Activated CD4-positive, alpha-beta T cell treated with anti-CD3 and anti-CD28 coated beads, Interleukin-2, amount 10 ng/mL, durations not matched to agents 24 days and 14 days (primary cell): ENCODE data around the gene UTS2. TPM values are rescaled to one million over a fixed set of nuclear protein-coding genes. Genes with fewer than 3 reads are reported as not detected.

Experiments used
- DNase-seq: peaks from one replicate; pipeline ENCODE4 v3.0.0; 2022
- H3K27ac Mint-ChIP-seq: one replicate; pipeline ENCODE4 v1.8.0; 2022; ENCODE audit warnings: mild to moderate bottlenecking, mixed read lengths
- H3K27me3 Mint-ChIP-seq: one replicate; pipeline ENCODE4 v1.8.0; 2022; ENCODE audit warnings: mixed read lengths
- H3K36me3 Mint-ChIP-seq: one replicate; pipeline ENCODE4 v1.8.0; 2022; ENCODE audit warnings: low read depth, mild to moderate bottlenecking, mixed read lengths
- H3K4me1 Mint-ChIP-seq: one replicate; pipeline ENCODE4 v1.8.0; 2021; ENCODE audit warnings: mixed read lengths
- H3K4me3 Mint-ChIP-seq: one replicate; pipeline ENCODE4 v1.8.0; 2022; ENCODE audit warnings: mild to moderate bottlenecking, moderate library complexity, mixed read lengths
- H3K9me3 Mint-ChIP-seq: one replicate; pipeline ENCODE4 v1.8.0; 2021; ENCODE audit warnings: mixed read lengths
- intact Hi-C: fragments of 100-400 bp; cut with micrococcal nuclease; formaldehyde crosslinking; loops from one replicate; pipeline ENCODE4 v1.15.1; 2023
- total RNA-seq: library from RNA; stranded (reverse); gene quantifications from 2 replicates; pipeline ENCODE4 v1.2.3, GENCODE V29; 2022

UTS2 gene, protein sequence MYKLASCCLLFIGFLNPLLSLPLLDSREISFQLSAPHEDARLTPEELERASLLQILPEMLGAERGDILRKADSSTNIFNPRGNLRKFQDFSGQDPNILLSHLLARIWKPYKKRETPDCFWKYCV
- not detected in 2 replicates for total RNA-seq

DNA sequence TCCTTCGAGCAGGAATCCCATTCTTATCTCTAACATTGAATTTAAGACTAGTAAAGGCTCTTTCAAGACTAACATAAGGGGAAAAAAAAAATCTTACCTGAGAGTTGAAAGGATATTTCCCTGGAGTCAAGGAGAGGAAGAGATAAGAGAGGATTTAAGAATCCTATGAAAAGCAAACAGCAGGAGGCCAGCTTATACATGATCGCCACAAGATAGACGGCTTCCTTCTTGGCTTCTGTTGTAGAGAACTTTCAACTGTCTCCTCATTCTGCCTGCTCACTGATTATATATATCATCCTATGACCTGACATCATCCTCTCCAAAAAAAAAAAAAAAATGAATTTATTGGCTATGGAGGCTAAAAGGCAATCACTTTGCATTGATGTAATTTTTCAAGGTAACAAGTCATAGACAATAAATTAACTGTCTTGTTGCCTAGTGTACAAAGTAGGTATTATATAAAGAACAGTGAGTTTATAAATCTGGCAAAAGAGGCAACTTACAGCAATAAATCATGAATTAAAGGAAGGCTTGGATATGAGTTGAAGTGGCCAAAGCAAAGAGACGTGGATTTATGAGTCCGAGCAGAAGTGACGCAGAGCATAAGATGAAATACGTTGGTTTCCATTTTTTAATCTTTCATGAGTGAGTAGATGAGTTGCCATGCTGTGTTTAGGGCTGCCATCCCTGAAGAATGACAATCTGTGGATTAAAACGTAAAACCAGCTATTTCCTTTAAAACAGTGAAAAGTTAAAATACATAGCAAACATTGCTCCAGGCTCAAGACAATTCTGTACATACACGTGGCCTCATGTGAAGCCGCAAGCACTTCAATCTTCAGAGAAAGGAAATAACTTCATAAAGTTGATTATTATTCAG, at the start of gene UTS2:
Gene UTS2 (minus strand): TSS at position 262 of the 880 bp plus-strand sequence. CDS start 62 bp downstream, at position 200.
- Mint-ChIP-seq H3K9me3 (no peaks in the 10 kb centered on the region), H3K4me3 (no peak within 1 kb of the TSS), H3K27me3 (peaks cover 7% of the 10 kb centered on the region), H3K4me1 (peaks cover 3% of the 10 kb centered on the region), H3K36me3 (no peaks in the 10 kb centered on the region), H3K27ac (no peak within 1 kb of the TSS)
- intact Hi-C loops: no loop called here
- no peak for DNase-seq

DNA sequence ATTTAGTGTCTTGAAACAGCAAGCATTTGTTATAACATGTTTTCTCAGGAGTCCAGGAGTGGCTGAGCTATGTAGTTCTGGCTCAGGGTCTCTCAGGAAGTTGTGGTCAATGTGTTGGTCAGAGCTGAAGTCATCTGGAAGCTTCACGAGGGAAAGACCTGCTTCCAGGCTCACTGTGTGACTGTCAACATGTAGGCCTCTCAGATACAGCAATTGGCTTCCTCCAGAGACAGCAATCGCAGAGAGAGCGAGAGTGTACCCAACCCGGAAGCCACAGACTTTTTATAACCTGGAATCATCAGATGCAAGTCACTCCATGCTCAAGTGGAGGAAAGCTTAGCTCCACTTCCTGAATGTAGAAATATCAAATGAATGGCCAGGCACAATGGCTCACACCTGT, 46.9 kb upstream of the UTS2 start:
- Mint-ChIP-seq H3K4me3 (no peak overlapping the region), H3K27ac (no peak overlapping the region), H3K36me3 (no peaks in the 10 kb centered on the region), H3K4me1 (peaks cover 12% of the 10 kb centered on the region), H3K9me3 (no peaks in the 10 kb centered on the region), H3K27me3 (peaks cover 2% of the 10 kb centered on the region)
- intact Hi-C loops: loop anchor here (5.0 kb wide), 1 partner anchor 92 kb away; no protein-coding TSS in a partner anchor
- DNase-seq: no peak

DNA sequence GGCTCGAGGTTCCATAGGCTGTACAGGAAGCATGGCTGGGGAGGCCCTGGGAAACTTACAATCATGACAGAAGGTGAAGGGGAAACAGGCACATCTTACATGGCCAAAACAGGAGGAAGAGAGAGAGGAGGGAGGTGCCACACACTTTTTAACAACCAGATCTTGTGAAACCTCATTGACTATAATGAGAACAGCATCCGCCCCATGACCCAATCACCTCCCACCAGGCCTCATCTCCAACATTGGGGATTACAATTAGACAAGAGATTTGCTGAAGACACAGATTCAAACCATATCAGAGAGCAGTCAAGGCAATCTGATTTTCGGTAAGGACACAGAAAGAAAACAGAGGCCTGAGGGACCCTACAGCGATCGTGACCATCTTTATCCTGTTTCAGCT, 46.1 kb upstream of the UTS2 start:
- peaks cover 12% of the 10 kb centered on the region for H3K4me1 Mint-ChIP-seq
- no peaks in the 10 kb centered on the region for H3K36me3 Mint-ChIP-seq
- no peak overlapping the region for H3K4me3 Mint-ChIP-seq
- intact Hi-C loops: no loop called here
- no peak for DNase-seq
- peaks cover 2% of the 10 kb centered on the region for H3K27me3 Mint-ChIP-seq
- H3K27ac Mint-ChIP-seq: no peak overlapping the region
- H3K9me3 Mint-ChIP-seq: no peaks in the 10 kb centered on the region

DNA sequence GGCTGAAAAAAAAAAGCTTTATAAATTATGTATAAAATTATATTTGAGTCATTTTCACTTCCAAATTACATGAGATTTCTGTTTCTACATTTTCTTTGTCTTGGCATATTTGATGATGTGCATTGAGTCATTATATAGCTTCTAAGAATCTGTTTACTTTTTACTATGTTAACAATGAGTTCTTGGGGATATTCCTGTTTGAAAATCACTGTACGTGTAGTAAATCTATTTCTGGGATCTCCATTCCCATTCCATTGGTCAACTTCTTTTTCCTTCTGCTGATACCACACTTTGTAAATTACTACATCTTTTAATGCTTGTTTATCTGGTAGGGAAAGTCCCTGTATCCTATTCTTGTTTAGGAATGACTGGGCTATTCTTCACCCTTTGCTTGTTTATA, 44.1 kb upstream of the UTS2 start:
- no peak for DNase-seq
- peaks cover 4% of the 10 kb centered on the region for H3K27me3 Mint-ChIP-seq
- H3K4me1 Mint-ChIP-seq: peaks cover 8% of the 10 kb centered on the region
- no peaks in the 10 kb centered on the region for H3K36me3 Mint-ChIP-seq
- H3K27ac Mint-ChIP-seq: no peak overlapping the region
- H3K4me3 Mint-ChIP-seq: no peak overlapping the region
- intact Hi-C loops: no loop called here
- H3K9me3 Mint-ChIP-seq: no peaks in the 10 kb centered on the region

DNA sequence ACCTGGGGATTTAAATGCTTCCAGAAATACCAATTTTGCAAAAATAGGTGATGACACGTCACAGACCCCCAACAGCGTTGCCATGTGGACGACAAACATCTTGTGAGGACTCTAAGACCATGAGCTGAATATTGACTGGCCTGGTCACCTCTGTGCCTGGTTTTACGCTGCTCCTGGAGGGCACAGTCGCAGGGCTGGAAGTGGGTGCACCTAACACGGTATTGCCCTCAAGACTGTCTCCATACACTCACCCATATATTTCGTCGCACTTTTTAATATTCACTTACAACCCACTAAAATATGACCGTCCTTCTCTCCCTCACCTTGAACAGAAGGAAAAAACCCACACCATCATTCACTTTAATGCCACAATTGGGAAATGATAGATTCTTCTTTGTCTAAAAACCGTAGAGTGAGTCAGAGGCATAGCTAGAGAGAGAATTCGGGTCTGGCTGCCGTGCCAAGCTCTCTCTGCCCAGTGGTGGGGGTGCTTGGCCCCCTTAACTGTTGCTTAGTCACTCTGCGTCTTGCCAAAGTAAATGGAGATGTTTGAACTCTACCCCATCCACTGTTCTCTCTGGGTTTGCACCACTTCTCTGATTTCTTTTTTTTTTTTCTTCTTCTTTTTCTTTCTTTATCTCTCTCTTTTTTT, 40.8 kb upstream of the UTS2 start:
- H3K36me3 Mint-ChIP-seq: no peaks in the 10 kb centered on the region
- intact Hi-C loops: no loop called here
- DNase-seq: no peak
- H3K4me3 Mint-ChIP-seq: no peak overlapping the region
- H3K27ac Mint-ChIP-seq: no peak overlapping the region
- no peaks in the 10 kb centered on the region for H3K9me3 Mint-ChIP-seq
- H3K27me3 Mint-ChIP-seq: peaks cover 12% of the 10 kb centered on the region
- H3K4me1 Mint-ChIP-seq: no peaks in the 10 kb centered on the region

DNA sequence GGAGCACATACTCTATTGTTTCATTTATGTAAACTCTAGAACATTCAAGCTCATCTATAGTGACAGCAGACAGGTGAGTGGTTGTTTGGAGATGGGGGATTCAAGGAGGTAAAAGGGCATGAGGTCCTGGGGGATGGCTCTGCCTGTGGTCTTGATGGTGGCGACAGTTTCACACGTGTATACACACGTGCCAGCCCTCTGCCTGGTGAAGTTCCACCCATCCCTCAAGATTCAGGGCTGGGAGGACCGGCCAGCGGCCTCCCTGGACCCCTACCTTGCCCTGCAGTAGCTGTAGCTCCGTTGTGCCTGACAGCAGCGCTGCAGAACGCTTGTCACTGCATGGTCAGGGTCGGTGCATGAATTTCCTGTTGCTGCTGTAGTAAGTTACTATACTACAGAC, 38.9 kb upstream of the UTS2 start:
- H3K36me3 Mint-ChIP-seq: no peaks in the 10 kb centered on the region
- no peak for DNase-seq
- H3K4me1 Mint-ChIP-seq: no peaks in the 10 kb centered on the region
- intact Hi-C loops: no loop called here
- H3K9me3 Mint-ChIP-seq: no peaks in the 10 kb centered on the region
- H3K4me3 Mint-ChIP-seq: no peak overlapping the region
- H3K27ac Mint-ChIP-seq: no peak overlapping the region
- peaks cover 21% of the 10 kb centered on the region for H3K27me3 Mint-ChIP-seq

DNA sequence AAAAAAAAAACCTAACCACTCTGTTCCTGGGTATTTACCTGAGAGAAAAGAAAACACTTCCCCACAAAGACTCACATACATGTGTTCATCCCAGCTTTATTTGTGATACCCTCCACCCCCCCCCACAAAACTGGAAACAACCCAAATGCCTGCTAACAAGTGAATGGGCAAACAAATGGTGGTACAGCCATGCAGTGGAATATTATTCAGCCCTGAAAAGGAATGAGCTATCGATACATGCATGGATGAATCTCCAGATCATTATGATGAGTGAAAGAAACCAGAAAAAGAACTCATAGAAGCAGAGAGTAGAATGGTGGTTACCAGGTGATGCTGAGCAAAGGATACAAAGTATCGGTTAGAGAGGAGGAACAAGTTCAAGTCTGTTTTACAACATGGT, 38.0 kb upstream of the UTS2 start:
- Mint-ChIP-seq H3K36me3 (no peaks in the 10 kb centered on the region), H3K27ac (no peak overlapping the region), H3K9me3 (no peaks in the 10 kb centered on the region)

DNA sequence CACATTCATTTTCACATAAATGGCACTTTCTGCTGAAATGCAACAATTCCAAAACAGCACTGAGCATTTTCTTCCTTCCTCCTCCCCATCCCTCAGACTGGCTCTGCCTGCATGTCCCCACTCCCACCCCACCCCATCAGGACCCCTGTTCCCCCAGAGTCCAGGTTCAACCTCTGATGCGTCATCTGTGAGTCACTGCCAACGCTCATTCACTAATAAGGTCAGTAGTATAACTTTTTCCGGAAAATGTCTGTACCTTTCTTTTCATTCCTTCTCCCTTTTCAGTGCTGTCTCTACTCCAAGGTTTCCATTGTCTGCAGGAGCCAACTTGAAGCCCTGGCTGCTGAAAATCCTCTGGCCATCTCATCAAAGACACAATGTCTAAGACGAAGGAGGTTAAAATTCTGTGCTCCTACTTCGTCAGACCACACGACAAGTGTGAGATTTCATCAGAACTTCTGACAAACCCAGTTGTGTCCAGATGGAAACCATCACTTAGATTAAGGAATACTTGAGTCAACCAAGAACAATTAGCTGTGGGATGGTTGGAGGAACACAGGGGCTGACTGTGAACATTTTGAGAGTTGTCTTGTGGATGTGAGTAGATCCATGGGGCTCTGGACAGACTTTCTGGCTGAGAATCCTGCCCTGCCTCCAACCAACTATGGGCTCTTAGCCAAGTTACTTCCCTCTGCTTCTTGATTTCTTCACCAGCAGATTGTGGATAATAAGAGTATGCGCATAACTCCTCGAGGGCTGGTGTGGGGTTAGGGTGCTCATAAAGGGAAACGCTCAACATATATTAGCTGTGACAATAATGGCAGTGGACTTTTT, 35.6 kb upstream of the UTS2 start:
- Mint-ChIP-seq H3K36me3 (no peaks in the 10 kb centered on the region), H3K27me3 (peaks cover 36% of the 10 kb centered on the region), H3K4me1 (no peaks in the 10 kb centered on the region), H3K27ac (no peak overlapping the region), H3K9me3 (peaks cover 6% of the 10 kb centered on the region), H3K4me3 (no peak overlapping the region)
- DNase-seq: no peak
- intact Hi-C loops: no loop called here

More for the DNA sequence above, 38.0 kb upstream of the UTS2 start:
- no peak for DNase-seq
- intact Hi-C loops: no loop called here
- H3K4me1 Mint-ChIP-seq: no peaks in the 10 kb centered on the region
- peaks cover 26% of the 10 kb centered on the region for H3K27me3 Mint-ChIP-seq
- H3K4me3 Mint-ChIP-seq: no peak overlapping the region

DNA sequence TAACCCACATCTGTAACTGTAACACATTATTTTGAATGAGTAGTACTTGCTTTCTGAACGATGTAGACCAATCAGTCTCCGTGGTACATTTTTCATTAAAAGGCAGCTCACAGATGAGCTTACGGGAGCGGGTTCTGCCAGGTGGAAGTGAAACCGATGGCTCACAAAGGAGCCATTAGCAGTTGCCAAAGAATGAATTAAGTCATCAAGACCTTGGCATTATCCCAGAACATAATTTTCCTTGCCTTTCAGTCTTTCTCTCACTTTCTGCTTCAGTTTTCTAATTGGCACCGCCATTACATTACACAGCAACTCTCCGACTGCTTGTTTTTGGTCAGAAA, 33.5 kb upstream of the UTS2 start:
- Mint-ChIP-seq H3K27me3 (peaks cover 33% of the 10 kb centered on the region), H3K36me3 (no peaks in the 10 kb centered on the region), H3K27ac (no peak overlapping the region), H3K4me1 (no peaks in the 10 kb centered on the region), H3K9me3 (peaks cover 6% of the 10 kb centered on the region), H3K4me3 (no peak overlapping the region)
- intact Hi-C loops: no loop called here
- no peak for DNase-seq

DNA sequence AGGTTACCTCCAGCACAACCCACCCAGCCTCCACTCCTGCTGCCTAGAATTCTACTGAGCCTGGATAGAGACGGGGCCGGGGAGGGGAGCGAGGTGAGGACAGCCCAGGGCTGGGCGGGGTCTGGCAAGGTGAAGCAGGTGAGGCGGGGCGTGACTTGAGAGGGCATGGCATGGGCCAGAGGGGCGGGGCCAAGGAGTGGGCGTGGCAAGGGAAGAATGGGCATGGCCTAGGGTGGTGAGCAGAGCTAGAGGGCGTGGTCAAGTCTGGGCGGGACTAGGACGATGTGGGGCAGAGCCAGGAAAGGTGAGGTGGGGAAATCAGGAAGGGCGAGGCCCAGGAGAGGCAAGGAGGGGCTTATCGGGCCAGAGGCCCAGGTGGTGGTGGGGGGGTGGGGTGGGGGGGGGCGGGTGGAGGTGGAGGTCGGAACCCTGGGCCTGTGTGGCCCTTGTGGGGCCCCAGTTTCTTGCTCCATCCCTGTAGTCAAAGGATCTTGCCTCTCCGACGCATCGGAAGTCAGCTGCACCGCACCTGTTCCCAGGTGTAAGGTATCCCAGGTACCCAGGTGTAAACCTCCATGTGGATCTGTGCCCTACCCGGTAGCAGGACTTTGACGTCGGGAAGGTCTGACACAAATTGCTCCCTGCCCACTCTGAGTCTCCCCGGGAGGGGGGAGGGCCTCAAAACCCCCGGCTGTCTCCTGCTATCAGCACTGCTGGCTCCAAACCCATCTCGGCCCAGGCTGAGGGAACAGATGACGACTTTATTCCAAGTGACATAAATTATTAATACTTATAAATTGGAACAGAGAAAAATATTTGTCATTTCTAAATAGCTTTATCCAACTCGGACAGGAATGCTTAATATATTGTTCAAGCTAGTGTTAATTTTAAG, 32.9 kb upstream of the UTS2 start:
- intact Hi-C loops: no loop called here
- H3K27ac Mint-ChIP-seq: no peak overlapping the region
- H3K27me3 Mint-ChIP-seq: peaks cover 31% of the 10 kb centered on the region
- H3K9me3 Mint-ChIP-seq: peaks cover 6% of the 10 kb centered on the region
- no peak overlapping the region for H3K4me3 Mint-ChIP-seq
- H3K36me3 Mint-ChIP-seq: no peaks in the 10 kb centered on the region
- H3K4me1 Mint-ChIP-seq: no peaks in the 10 kb centered on the region
- peak; percentile 69 for DNase-seq

DNA sequence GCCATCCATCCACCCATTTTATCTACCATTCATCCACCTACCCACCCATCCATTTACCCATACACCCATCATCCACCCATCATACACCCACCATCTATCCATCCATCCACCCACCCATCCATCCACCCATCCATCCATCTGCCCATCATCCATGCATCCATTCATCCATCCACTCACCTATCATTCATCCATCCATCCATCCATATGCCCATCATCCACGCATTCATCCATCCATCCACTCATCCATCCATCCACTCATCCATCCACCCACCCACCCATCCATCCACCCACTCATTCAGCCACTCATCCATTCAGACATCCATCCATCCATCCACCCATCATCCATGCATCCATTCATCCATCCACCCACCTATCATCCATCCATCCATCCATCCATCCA, 31.9 kb upstream of the UTS2 start:
- Mint-ChIP-seq H3K9me3 (peaks cover 6% of the 10 kb centered on the region), H3K27ac (no peak overlapping the region), H3K27me3 (peaks cover 27% of the 10 kb centered on the region), H3K4me1 (no peaks in the 10 kb centered on the region), H3K36me3 (no peaks in the 10 kb centered on the region), H3K4me3 (no peak overlapping the region)
- no peak for DNase-seq
- intact Hi-C loops: no loop called here

DNA sequence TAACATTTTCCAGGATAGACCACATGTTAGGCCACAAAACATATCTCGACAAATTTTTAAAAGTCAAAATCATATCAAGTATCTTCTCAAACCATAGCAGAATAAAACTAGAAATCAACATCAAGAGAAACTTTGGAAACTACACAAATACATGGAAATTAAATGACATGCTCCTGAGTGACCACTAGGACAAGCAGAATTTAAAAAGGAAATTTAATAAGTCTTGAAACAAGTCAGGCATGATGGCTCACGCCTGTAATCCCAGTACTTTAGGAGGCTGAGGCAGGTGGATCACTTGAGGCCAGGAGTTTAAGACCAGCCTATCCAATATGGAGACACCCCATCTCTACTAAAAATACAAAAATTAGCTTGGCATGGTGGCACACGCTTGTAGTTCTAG, 26.4 kb upstream of the UTS2 start:
- Mint-ChIP-seq H3K36me3 (no peaks in the 10 kb centered on the region), H3K4me3 (no peak overlapping the region), H3K4me1 (peaks cover 5% of the 10 kb centered on the region), H3K27me3 (peaks cover 3% of the 10 kb centered on the region), H3K27ac (no peak overlapping the region), H3K9me3 (peaks cover 4% of the 10 kb centered on the region)
- no peak for DNase-seq
- intact Hi-C loops: no loop called here

DNA sequence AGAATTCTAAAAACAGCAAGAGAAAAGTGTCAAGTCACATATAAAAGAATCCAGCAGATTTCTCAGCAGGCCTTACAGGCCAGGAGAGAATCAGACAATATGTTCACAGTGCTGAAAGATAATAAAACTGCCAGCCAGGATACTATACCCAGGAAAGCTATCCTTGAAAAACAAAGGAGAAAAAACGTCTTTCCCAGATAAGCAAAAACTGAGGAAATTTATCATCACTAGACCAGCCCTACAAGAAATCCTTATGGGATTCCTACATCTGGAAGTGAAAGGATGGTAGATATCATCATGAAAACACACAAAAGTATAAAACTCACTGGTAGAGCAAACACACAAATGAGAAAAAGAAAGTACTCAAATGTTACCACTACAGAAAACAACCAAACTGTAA, 25.2 kb upstream of the UTS2 start:
- Mint-ChIP-seq H3K27ac (no peak overlapping the region), H3K4me3 (no peak overlapping the region), H3K36me3 (no peaks in the 10 kb centered on the region), H3K4me1 (peaks cover 5% of the 10 kb centered on the region), H3K9me3 (peaks cover 4% of the 10 kb centered on the region), H3K27me3 (peaks cover 6% of the 10 kb centered on the region)
- intact Hi-C loops: no loop called here
- DNase-seq: no peak
